NOMO-1 (cell line): ENCODE measurements around the gene GPALPP1.
"Not testable (repeated sequence)": the region's sequence is repeated elsewhere in the genome, so short reads cannot be mapped to it uniquely, and the experiment has no call there.

Experiments
- DNase-seq, 2 experiments: peaks; one replicate each; lab custom pipeline; 2025; ENCODE audit not compliant: unreplicated experiment in 2 of 2; lab: John Stamatoyannopoulos, UW

GPALPP1 gene

GRCh38 chr13:45055902-45056648, 66.7 kb downstream of the GPALPP1 start:
- DNase-seq = no peak

- DNase-seq = no peak
Measured at GRCh38 chr13:45060062-45060461, 70.7 kb downstream of the GPALPP1 start.

GRCh38 chr13:45063261-45063860, 74.0 kb downstream of the GPALPP1 start:
- DNase-seq = no peak

GRCh38 chr13:45063889-45064288, 74.6 kb downstream of the GPALPP1 start:
- not testable (repeated sequence) for DNase-seq

- peak in 1 of 2 experiments; percentile 56 for DNase-seq
Measured at GRCh38 chr13:45064889-45065288, 75.6 kb downstream of the GPALPP1 start.

- peak; percentile 44 to 69 for DNase-seq
Measured at GRCh38 chr13:45068036-45069001, 79.0 kb downstream of the GPALPP1 start.

GRCh38 chr13:45073809-45074208, 84.5 kb downstream of the GPALPP1 start:
- no peak for DNase-seq

GRCh38 chr13:45074721-45075120, 85.4 kb downstream of the GPALPP1 start:
- DNase-seq = no peak

- DNase-seq = no peak
Measured at GRCh38 chr13:45078003-45078402, 88.7 kb downstream of the GPALPP1 start.
